HCT116 (cell line): Measurements from ENCODE around the gene HVCN1. TPM values are rescaled to one million over a fixed set of nuclear protein-coding genes. Genes with fewer than 3 reads are reported as not detected.
"Not testable (repeated sequence)": the region's sequence is repeated elsewhere in the genome, so short reads cannot be mapped to it uniquely, and the experiment has no call there.

Source experiments
- ATAC-seq: fragments of 200-7000 bp; cut with Tn5 transposase; 2 replicates; pipeline ENCODE4 v1.9.1; 2020; ENCODE audit warnings: mild to moderate bottlenecking, moderate library complexity
- BruUV-seq: library from RNA; stranded (reverse); fragments of 400-500 nt; replicated peaks from 2 replicates; lab custom pipeline; 2021; lab: Mats Ljungman, UMichigan
- CTCF ChIA-PET: fragments of 300-600 bp; sonication (Branson Sonifier 250); formaldehyde crosslinking; loops from one replicate; lab custom pipeline; 2021; ENCODE audit warnings: antibody characterized with exemption; lab: Charles Lee
- POLR2A ChIA-PET: fragments of 300-600, 350-600 bp; sonication (Branson Sonifier 250); formaldehyde crosslinking; loops from one replicate; lab custom pipeline; 2021; ENCODE audit warnings: antibody characterized with exemption; lab: Charles Lee
- RAD21 ChIA-PET, 2 experiments: fragments of 300-600 bp; sonication (Branson Sonifier 250); formaldehyde crosslinking; loops; one replicate each; lab custom pipeline; 2023; ENCODE audit warnings: low total read pairs in 2 of 2; ENCODE audit not compliant: uncharacterized antibody in 2 of 2, unreplicated experiment in 2 of 2, low non-redundant PET in 1 of 2; lab: Charles Lee
- DNase-seq: peaks from one replicate; pipeline ENCODE4 v3.0.0-alpha.2; 2010; ENCODE audit warnings: low read depth, low spot score
- H2AFZ ChIP-seq: fragments of 200-600 bp; shearing (Covaris generic), sonication (generic); 2 replicates; pipeline ENCODE4 v1.6.1; 2017; ENCODE audit warnings: low read depth, mixed run types, mixed read lengths, antibody characterized with exemption, low read length; ENCODE audit not compliant: poor library complexity, severe bottlenecking
- H3K27ac ChIP-seq: 2 replicates; pipeline ENCODE4 v1.5.1; 2012; ENCODE audit warnings: low read depth, low read length
- H3K27me3 ChIP-seq: fragments of 200-600 bp; sonication (generic); 2 replicates; pipeline ENCODE4 v1.6.1; 2016; ENCODE audit warnings: mixed run types, low read length, mixed read lengths; ENCODE audit not compliant: insufficient read depth
- H3K36me3 ChIP-seq, 2 experiments: fragments of 200-500 bp in 1 of 2; fragments of 200-600 bp in 1 of 2; sonication (Bioruptor generic) in 1 of 2; sonication (generic) in 1 of 2; 2 replicates each; pipeline versions ENCODE4 v1.5.1 to v1.6.1; 2014 to 2016; ENCODE audit warnings: low read length in 2 of 2, inconsistent platforms in 1 of 2, mixed read lengths in 1 of 2, mixed run types in 1 of 2; ENCODE audit not compliant: insufficient read depth in 2 of 2, control insufficient read depth in 1 of 2
- H3K4me1 ChIP-seq, 2 experiments: fragments of 200-600 bp in 1 of 2; sonication (generic) in 1 of 2; 2 replicates each; pipeline versions ENCODE4 v1.5.1 to v1.6.1; 2012 to 2017; ENCODE audit warnings: low read length in 2 of 2, inconsistent platforms in 1 of 2, mild to moderate bottlenecking in 1 of 2, mixed read lengths in 1 of 2, mixed run types in 1 of 2, moderate library complexity in 1 of 2; ENCODE audit not compliant: insufficient read depth in 2 of 2, control insufficient read depth in 1 of 2
- H3K4me2 ChIP-seq: fragments of 200-600 bp; sonication (generic); 2 replicates; pipeline ENCODE4 v1.6.1; 2017; ENCODE audit warnings: mixed run types, low read length, mixed read lengths
- H3K4me3 ChIP-seq, 2 experiments: fragments of 200-600 bp in 1 of 2; sonication (generic) in 1 of 2; replicated peaks in 1 of 2; 2 replicates each; pipeline ENCODE4 v1.5.1; 2011 to 2016; ENCODE audit warnings: low read length in 2 of 2, control low read depth in 1 of 2, low read depth in 1 of 2, mild to moderate bottlenecking in 1 of 2, mixed read lengths in 1 of 2, mixed run types in 1 of 2
- H3K79me2 ChIP-seq: fragments of 200-600 bp; sonication (generic); 2 replicates; pipeline ENCODE4 v1.6.1; 2017; ENCODE audit warnings: mild to moderate bottlenecking, mixed run types, low read length, moderate library complexity, mixed read lengths; ENCODE audit not compliant: insufficient read depth
- H3K9ac ChIP-seq: fragments of 200-600 bp; sonication (generic); 2 replicates; pipeline ENCODE4 v1.6.1; 2016; ENCODE audit warnings: low read length, mixed read lengths
- H3K9me2 ChIP-seq: fragments of 200-600 bp; sonication (generic), shearing (Covaris generic); 2 replicates; pipeline ENCODE4 v1.6.1; 2017; ENCODE audit warnings: mixed run types, mild to moderate bottlenecking, moderate library complexity; ENCODE audit not compliant: insufficient read depth
- H3K9me3 ChIP-seq, 2 experiments: fragments of 200-500 bp in 1 of 2; fragments of 200-600 bp in 1 of 2; sonication (Bioruptor generic) in 1 of 2; sonication (generic) in 1 of 2; 2 replicates each; pipeline ENCODE4 v1.6.1; 2014 to 2017; ENCODE audit warnings: low read length in 2 of 2, mixed read lengths in 2 of 2, inconsistent platforms in 1 of 2, low read depth in 1 of 2, mild to moderate bottlenecking in 1 of 2, mixed run types in 1 of 2, moderate library complexity in 1 of 2; ENCODE audit not compliant: control insufficient read depth in 1 of 2, insufficient read depth in 1 of 2
- H4K20me1 ChIP-seq: fragments of 200-600 bp; sonication (generic), shearing (Covaris generic); 2 replicates; pipeline ENCODE4 v1.6.1; 2017; ENCODE audit warnings: mixed run types, mild to moderate bottlenecking, moderate library complexity; ENCODE audit not compliant: insufficient read depth
- CBX3 ChIP-seq: IDR thresholded peaks from 2 replicates; pipeline ENCODE4 v1.6.1; 2012; ENCODE audit warnings: low read depth
- CEBPB ChIP-seq: IDR thresholded peaks from 2 replicates; pipeline ENCODE4 v1.6.1; 2012; ENCODE audit warnings: low read depth
- CTCF ChIP-seq, 3 experiments: fragments of 200-600 bp in 1 of 3; sonication (generic) in 1 of 3; IDR thresholded peaks in 2 of 3; conservative IDR thresholded peaks in 1 of 3; 2 replicates each; pipeline ENCODE4 v1.5.1; 2012 to 2017; ENCODE audit warnings: low read depth in 2 of 3, low read length in 2 of 3, antibody characterized with exemption in 1 of 3, borderline replicate concordance in 1 of 3, control low read depth in 1 of 3, mild to moderate bottlenecking in 1 of 3, mixed read lengths in 1 of 3, mixed run types in 1 of 3, moderate library complexity in 1 of 3; ENCODE audit not compliant: insufficient read depth in 1 of 3
- EGR1 ChIP-seq: IDR thresholded peaks from 2 replicates; pipeline ENCODE4 v1.6.1; 2012; ENCODE audit warnings: low read depth
- RAD21 ChIP-seq: IDR thresholded peaks from 2 replicates; pipeline ENCODE4 v1.6.1; 2012; ENCODE audit warnings: low read depth, mild to moderate bottlenecking
- SRF ChIP-seq: IDR thresholded peaks from 2 replicates; pipeline ENCODE4 v1.6.1; 2012; ENCODE audit warnings: low read depth
- TCF7L2 ChIP-seq: IDR thresholded peaks from 2 replicates; pipeline ENCODE4 v1.7.0; 2011; ENCODE audit warnings: borderline replicate concordance, inconsistent platforms; ENCODE audit not compliant: insufficient read depth, insufficient read length; ENCODE audit errors: extremely low read depth
- intact Hi-C: fragments of 100-400 bp; cut with micrococcal nuclease; formaldehyde crosslinking; loops from 2 replicates; pipeline ENCODE4 v1.10.0; 2022
- total RNA-seq: library from RNA; stranded (reverse); gene quantifications from one replicate; pipeline ENCODE4 v1.2.1, GENCODE V29; 2021; ENCODE audit not compliant: unreplicated experiment

Gene HVCN1
- total RNA-seq, 1 experiment from 2014 or later: 0.15 TPM

- Histone ChIP-seq H3K36me3 (no peaks in the 10 kb centered on the region), H4K20me1 (no peaks in the 10 kb centered on the region), H3K9me2 (no peaks in the 10 kb centered on the region), H3K4me1 (peaks cover 7 to 14% of the 10 kb centered on the region in 2 experiments; a peak in 3 of 4 replicates), H3K27me3 (no peaks in the 10 kb centered on the region), H3K27ac (no peak overlapping the region), H3K4me2 (no peak overlapping the region), H3K9ac (no peak overlapping the region), H3K4me3 (no peak overlapping the region), H3K79me2 (no peaks in the 10 kb centered on the region), H2AFZ (no peak overlapping the region), H3K9me3 (no peaks in the 10 kb centered on the region)
- ChIA-PET CTCF (no interaction called here), RAD21 (no interaction called here), POLR2A (interaction anchor here (0.7 kb wide), 1 partner anchor 63 kb away, joined by 5 read pairs; no protein-coding TSS in a partner anchor)
- intact Hi-C loops: loop anchor here (10.0 kb wide), 1 partner anchor 279 kb away; no protein-coding TSS in a partner anchor
- no TSS peak for BruUV-seq
- no peak for TF ChIP-seq EGR1
- TF ChIP-seq SRF: no peak
- TF ChIP-seq CBX3: no peak
- TF ChIP-seq TCF7L2: no peak
- DNase-seq (no peak), ATAC-seq (no peak)
Measured at GRCh38 chr12:110606253-110606611, 82.7 kb downstream of the HVCN1 start.

GRCh38 chr12:110602085-110602814 is 86.7 kb downstream of the HVCN1 start:
- ATAC-seq (peak; percentile 89), DNase-seq (peak; percentile 59)
- H3K9me2 ChIP-seq, H4K20me1 ChIP-seq, H3K4me1 ChIP-seq, BruUV-seq, H3K4me3 ChIP-seq, H3K27ac ChIP-seq, H3K27me3 ChIP-seq, H3K9me3 ChIP-seq, H3K4me2 ChIP-seq, H3K36me3 ChIP-seq, H3K9ac ChIP-seq, H3K79me2 ChIP-seq: not testable (repeated sequence)
- ChIA-PET CTCF (interaction anchor here (0.7 to 5.6 kb wide), 12 partner anchors 11 to 748 kb away, joined by 3 to 57 read pairs (median 6); partner anchors contain the start of genes ARPC3, FAM216A, GPN3 and RAD9B), RAD21 (interaction anchor here (0.9 to 1.8 kb wide), 4 partner anchors 89 to 171 kb away, joined by 3 to 7 read pairs (median 4); partner anchors contain the start of gene ARPC3 (in 2 of the 2)), POLR2A (interaction anchor here (2.9 kb wide), 1 partner anchor 133 kb away, joined by 10 read pairs; the partner anchor contains the start of genes FAM216A and GPN3)
- peak overlapping the region; percentile 82 for H2AFZ ChIP-seq
- intact Hi-C loops: loop anchor here (1.0 to 10.0 kb wide), 6 partner anchors 89 to 501 kb away; partner anchors contain the start of genes ARPC3, FAM216A and GPN3
- TF ChIP-seq RAD21: peak; percentile 94
- TF ChIP-seq CEBPB: 0 out of 2 replicates have a peak, but pooled peaks have one; percentile 37
- TF ChIP-seq CTCF (IDR thresholded peaks at IDR 0.05 in 2 of 3, conservative IDR thresholded peaks at IDR 0.05 in 1 of 3; ENCODE audit: borderline replicate concordance in 1 of 3, insufficient read depth in 1 of 3, low read depth in 2 of 3, low read length in 2 of 3): peak; percentile 64 to 87 (median 80)
- peak; percentile 52; the same call in 1 of the 2 replicates for TF ChIP-seq CBX3
